ENCODE measurements around the gene SQSTM1. TPM values are rescaled to one million over a fixed set of nuclear protein-coding genes. Genes with fewer than 3 reads are reported as not detected.

The SQSTM1 gene
- polyA plus RNA-seq, 2 donors: 94.8 to 111 TPM

GRCh38 chr5:179874536-179875292, 54.0 kb downstream of the SQSTM1 start:
- H3K27me3 ChIP-seq (ENCODE audit: control insufficient read depth in 1 of 2, insufficient read depth in 2 of 2, low read length in 2 of 2): no peaks in the 10 kb centered on the region
- peaks cover 46 to 69% of the 10 kb centered on the region in 2 donors for H3K36me3 ChIP-seq (ENCODE audit: control insufficient read depth in 2 of 2, insufficient read depth in 2 of 2, low read length in 1 of 2)
- H3K4me3 ChIP-seq (ENCODE audit: low read depth in 1 of 2, low read length in 2 of 2): no peak overlapping the region
- no peak overlapping the region for H3K27ac ChIP-seq (ENCODE audit: low read depth in 2 of 2, low read length in 1 of 2)
- H3K4me1 ChIP-seq (ENCODE audit: control insufficient read depth in 2 of 2, insufficient read depth in 2 of 2, low read length in 1 of 2): no peaks in the 10 kb centered on the region
- 96% methylated on average over 28 of the region's 28 CpGs for WGBS, 2 donors
- no peaks in the 10 kb centered on the region for H3K9me3 ChIP-seq (ENCODE audit: control insufficient read depth in 2 of 2, insufficient read depth in 1 of 2, low read depth in 1 of 2, low read length in 1 of 2)

- Histone ChIP-seq H3K4me3 (ENCODE audit: low read depth in 1 of 2, low read length in 2 of 2) (no peak overlapping the region), H3K36me3 (ENCODE audit: control insufficient read depth in 2 of 2, insufficient read depth in 2 of 2, low read length in 1 of 2) (peaks cover 39 to 67% of the 10 kb centered on the region in 2 donors), H3K27me3 (ENCODE audit: control insufficient read depth in 1 of 2, insufficient read depth in 2 of 2, low read length in 2 of 2) (no peaks in the 10 kb centered on the region), H3K4me1 (ENCODE audit: control insufficient read depth in 2 of 2, insufficient read depth in 2 of 2, low read length in 1 of 2) (no peaks in the 10 kb centered on the region), H3K9me3 (ENCODE audit: control insufficient read depth in 2 of 2, insufficient read depth in 1 of 2, low read depth in 1 of 2, low read length in 1 of 2) (no peaks in the 10 kb centered on the region), H3K27ac (ENCODE audit: low read depth in 2 of 2, low read length in 1 of 2) (no peak overlapping the region)
- WGBS, 2 donors: 91 to 93% methylated on average over 16 of the region's 16 CpGs
Measured at GRCh38 chr5:179875741-179876609, 55.3 kb downstream of the SQSTM1 start.

- Histone ChIP-seq H3K27me3 (ENCODE audit: control insufficient read depth in 1 of 2, insufficient read depth in 2 of 2, low read length in 2 of 2) (no peaks in the 10 kb centered on the region), H3K4me1 (ENCODE audit: control insufficient read depth in 2 of 2, insufficient read depth in 2 of 2, low read length in 1 of 2) (no peaks in the 10 kb centered on the region), H3K27ac (ENCODE audit: low read depth in 2 of 2, low read length in 1 of 2) (no peak overlapping the region), H3K36me3 (ENCODE audit: control insufficient read depth in 2 of 2, insufficient read depth in 2 of 2, low read length in 1 of 2) (peaks cover 39 to 69% of the 10 kb centered on the region in 2 donors), H3K4me3 (ENCODE audit: low read depth in 1 of 2, low read length in 2 of 2) (no peak overlapping the region), H3K9me3 (ENCODE audit: control insufficient read depth in 2 of 2, insufficient read depth in 1 of 2, low read depth in 1 of 2, low read length in 1 of 2) (no peaks in the 10 kb centered on the region)
- 90 to 96% methylated on average over 3 of the region's 3 CpGs for WGBS, 2 donors
Measured at GRCh38 chr5:179876610-179876952, 55.9 kb downstream of the SQSTM1 start.

- H3K4me3 ChIP-seq (ENCODE audit: low read depth in 1 of 2, low read length in 2 of 2): no peak overlapping the region
- peaks cover 0 to 4% of the 10 kb centered on the region in 2 donors for H3K9me3 ChIP-seq (ENCODE audit: control insufficient read depth in 2 of 2, insufficient read depth in 1 of 2, low read depth in 1 of 2, low read length in 1 of 2)
- no peaks in the 10 kb centered on the region for H3K4me1 ChIP-seq (ENCODE audit: control insufficient read depth in 2 of 2, insufficient read depth in 2 of 2, low read length in 1 of 2)
- whole genome bisulfite sequencing, 2 donors: 88 to 92% methylated on average over 26 of the region's 26 CpGs
- peaks cover 27 to 56% of the 10 kb centered on the region in 2 donors for H3K36me3 ChIP-seq (ENCODE audit: control insufficient read depth in 2 of 2, insufficient read depth in 2 of 2, low read length in 1 of 2)
- no peak overlapping the region for H3K27ac ChIP-seq (ENCODE audit: low read depth in 2 of 2, low read length in 1 of 2)
- no peaks in the 10 kb centered on the region for H3K27me3 ChIP-seq (ENCODE audit: control insufficient read depth in 1 of 2, insufficient read depth in 2 of 2, low read length in 2 of 2)
Measured at GRCh38 chr5:179878222-179879002, 57.7 kb downstream of the SQSTM1 start.

GRCh38 chr5:179879003-179879689, 58.4 kb downstream of the SQSTM1 start:
- H3K9me3 ChIP-seq (ENCODE audit: control insufficient read depth in 2 of 2, insufficient read depth in 1 of 2, low read depth in 1 of 2, low read length in 1 of 2): peaks cover 0 to 4% of the 10 kb centered on the region in 2 donors
- H3K27me3 ChIP-seq (ENCODE audit: control insufficient read depth in 1 of 2, insufficient read depth in 2 of 2, low read length in 2 of 2): no peaks in the 10 kb centered on the region
- H3K4me3 ChIP-seq (ENCODE audit: low read depth in 1 of 2, low read length in 2 of 2): no peak overlapping the region
- H3K27ac ChIP-seq (ENCODE audit: low read depth in 2 of 2, low read length in 1 of 2): no peak overlapping the region
- 92 to 93% methylated on average over 30 to 31 of the region's 31 CpGs for WGBS, 2 donors
- H3K36me3 ChIP-seq (ENCODE audit: control insufficient read depth in 2 of 2, insufficient read depth in 2 of 2, low read length in 1 of 2): peaks cover 23 to 52% of the 10 kb centered on the region in 2 donors
- no peaks in the 10 kb centered on the region for H3K4me1 ChIP-seq (ENCODE audit: control insufficient read depth in 2 of 2, insufficient read depth in 2 of 2, low read length in 1 of 2)

GRCh38 chr5:179879690-179880010, 58.9 kb downstream of the SQSTM1 start:
- no peak overlapping the region for H3K4me3 ChIP-seq (ENCODE audit: low read depth in 1 of 2, low read length in 2 of 2)
- H3K4me1 ChIP-seq (ENCODE audit: control insufficient read depth in 2 of 2, insufficient read depth in 2 of 2, low read length in 1 of 2): no peaks in the 10 kb centered on the region
- H3K36me3 ChIP-seq (ENCODE audit: control insufficient read depth in 2 of 2, insufficient read depth in 2 of 2, low read length in 1 of 2): peaks cover 18 to 47% of the 10 kb centered on the region in 2 donors
- no peak overlapping the region for H3K27ac ChIP-seq (ENCODE audit: low read depth in 2 of 2, low read length in 1 of 2)
- peaks cover 0 to 4% of the 10 kb centered on the region in 2 donors for H3K9me3 ChIP-seq (ENCODE audit: control insufficient read depth in 2 of 2, insufficient read depth in 1 of 2, low read depth in 1 of 2, low read length in 1 of 2)
- 94% methylated on average over 13 of the region's 13 CpGs for WGBS, 2 donors
- no peaks in the 10 kb centered on the region for H3K27me3 ChIP-seq (ENCODE audit: control insufficient read depth in 1 of 2, insufficient read depth in 2 of 2, low read length in 2 of 2)

- Histone ChIP-seq H3K27ac (ENCODE audit: low read depth in 2 of 2, low read length in 1 of 2) (no peak overlapping the region), H3K36me3 (ENCODE audit: control insufficient read depth in 2 of 2, insufficient read depth in 2 of 2, low read length in 1 of 2) (peaks cover 16 to 43% of the 10 kb centered on the region in 2 donors), H3K4me1 (ENCODE audit: control insufficient read depth in 2 of 2, insufficient read depth in 2 of 2, low read length in 1 of 2) (no peaks in the 10 kb centered on the region), H3K27me3 (ENCODE audit: control insufficient read depth in 1 of 2, insufficient read depth in 2 of 2, low read length in 2 of 2) (no peaks in the 10 kb centered on the region), H3K4me3 (ENCODE audit: low read depth in 1 of 2, low read length in 2 of 2) (no peak overlapping the region), H3K9me3 (ENCODE audit: control insufficient read depth in 2 of 2, insufficient read depth in 1 of 2, low read depth in 1 of 2, low read length in 1 of 2) (peaks cover 0 to 4% of the 10 kb centered on the region in 2 donors)
- WGBS, 2 donors: 88 to 93% methylated on average over 11 to 12 of the region's 12 CpGs
Measured at GRCh38 chr5:179880066-179880650, 59.5 kb downstream of the SQSTM1 start.

GRCh38 chr5:179880848-179881590, 60.3 kb downstream of the SQSTM1 start:
- no peaks in the 10 kb centered on the region for H3K27me3 ChIP-seq (ENCODE audit: control insufficient read depth in 1 of 2, insufficient read depth in 2 of 2, low read length in 2 of 2)
- H3K4me3 ChIP-seq (ENCODE audit: low read depth in 1 of 2, low read length in 2 of 2): no peak overlapping the region
- peaks cover 0 to 4% of the 10 kb centered on the region in 2 donors for H3K9me3 ChIP-seq (ENCODE audit: control insufficient read depth in 2 of 2, insufficient read depth in 1 of 2, low read depth in 1 of 2, low read length in 1 of 2)
- peaks cover 11 to 46% of the 10 kb centered on the region in 2 donors for H3K36me3 ChIP-seq (ENCODE audit: control insufficient read depth in 2 of 2, insufficient read depth in 2 of 2, low read length in 1 of 2)
- no peak overlapping the region for H3K27ac ChIP-seq (ENCODE audit: low read depth in 2 of 2, low read length in 1 of 2)
- WGBS, 2 donors: 87% methylated on average over 25 of the region's 25 CpGs
- H3K4me1 ChIP-seq (ENCODE audit: control insufficient read depth in 2 of 2, insufficient read depth in 2 of 2, low read length in 1 of 2): no peaks in the 10 kb centered on the region
